Ectodermal cell (in vitro differentiated cells): ENCODE measurements around the gene DGCR8. TPM values are rescaled to one million over a fixed set of nuclear protein-coding genes. Genes with fewer than 3 reads are reported as not detected.

Experiments used
- H3K27ac ChIP-seq: 2 replicates; pipeline ENCODE4 v1.7.0; 2013; ENCODE audit warnings: mild to moderate bottlenecking, low read depth, low read length; ENCODE audit not compliant: insufficient read depth, poor library complexity, severe bottlenecking
- H3K27me3 ChIP-seq: 2 replicates; pipeline ENCODE4 v1.7.0; 2013; ENCODE audit warnings: mild to moderate bottlenecking, low read length; ENCODE audit not compliant: insufficient read depth, control insufficient read depth, poor library complexity, severe bottlenecking
- H3K36me3 ChIP-seq: one replicate; pipeline ENCODE4 v1.7.0; 2013; ENCODE audit warnings: low read length; ENCODE audit not compliant: control insufficient read depth, insufficient read depth
- H3K4me1 ChIP-seq: one replicate; pipeline ENCODE4 v1.7.0; 2013; ENCODE audit warnings: low read length; ENCODE audit not compliant: control insufficient read depth, insufficient read depth
- H3K4me3 ChIP-seq: 2 replicates; pipeline ENCODE4 v1.7.0; 2013; ENCODE audit warnings: low read depth, low read length, control low read depth; ENCODE audit not compliant: insufficient read depth
- H3K9me3 ChIP-seq: 2 replicates; pipeline ENCODE4 v1.7.0; 2013; ENCODE audit warnings: mild to moderate bottlenecking, low read length, moderate library complexity; ENCODE audit not compliant: control insufficient read depth
- WGBS, 2 experiments: methylation state at CpG; one replicate each; pipeline ENCODE4 v1.1.7; 2013; ENCODE audit warnings: missing lambda C conversion rate in 2 of 2; 5-methylcytosine and 5-hydroxymethylcytosine counted together
- polyA plus RNA-seq, 4 experiments: library from polyadenylated mRNA; stranded (reverse); fragments of 50-300 nt; gene quantifications; one replicate each; pipeline ENCODE4 v1.2.3, GENCODE V29; 2013

Gene DGCR8
- 45.9 TPM for polyA plus RNA-seq (2013, experiment 1 of 4)
- polyA plus RNA-seq (2013, experiment 2 of 4): 59.5 TPM
- 36.5 TPM for polyA plus RNA-seq (2013, experiment 3 of 4)
- polyA plus RNA-seq (2013, experiment 4 of 4): 38.8 TPM

GRCh38 chr22:20079745-20080444, at the start of gene DGCR8:
DGCR8 (plus strand) TSS chr22:20080241; CDS start chr22:20085964, 5,723 bp downstream.
- Histone ChIP-seq H3K27ac (peak within 1 kb of the TSS; percentile 88), H3K27me3 (no peaks in the 10 kb centered on the region), H3K36me3 (no peaks in the 10 kb centered on the region), H3K4me3 (peak within 1 kb of the TSS; percentile 96), H3K9me3 (no peaks in the 10 kb centered on the region), H3K4me1 (peaks cover 26% of the 10 kb centered on the region)
- 0% methylated on average over 100 of the region's 100 CpGs for WGBS, 2 experiments

- Histone ChIP-seq H3K4me3 (no peak overlapping the region), H3K4me1 (no peaks in the 10 kb centered on the region), H3K27me3 (no peaks in the 10 kb centered on the region), H3K36me3 (no peaks in the 10 kb centered on the region), H3K9me3 (no peaks in the 10 kb centered on the region), H3K27ac (no peak overlapping the region)
- 93 to 95% methylated on average over 16 of the region's 16 CpGs for WGBS, 2 experiments
These were observed 48.2 kb upstream of the DGCR8 start for GRCh38 chr22:20031732-20032406.

- no peaks in the 10 kb centered on the region for H3K9me3 ChIP-seq
- 91 to 93% methylated on average over 7 of the region's 7 CpGs for WGBS, 2 experiments
- H3K27ac ChIP-seq: no peak overlapping the region
- H3K4me3 ChIP-seq: no peak overlapping the region
- no peaks in the 10 kb centered on the region for H3K27me3 ChIP-seq
- no peaks in the 10 kb centered on the region for H3K36me3 ChIP-seq
- H3K4me1 ChIP-seq: no peaks in the 10 kb centered on the region
These were observed 47.5 kb upstream of the DGCR8 start for GRCh38 chr22:20032407-20032991.

GRCh38 chr22:20033045-20033706, 46.9 kb upstream of the DGCR8 start:
- Histone ChIP-seq H3K36me3 (no peaks in the 10 kb centered on the region), H3K27me3 (no peaks in the 10 kb centered on the region), H3K4me3 (no peak overlapping the region), H3K4me1 (no peaks in the 10 kb centered on the region), H3K27ac (no peak overlapping the region), H3K9me3 (no peaks in the 10 kb centered on the region)
- 93% methylated on average over 14 of the region's 14 CpGs for WGBS, 2 experiments

- Histone ChIP-seq H3K27me3 (no peaks in the 10 kb centered on the region), H3K4me3 (no peak overlapping the region), H3K9me3 (no peaks in the 10 kb centered on the region), H3K36me3 (no peaks in the 10 kb centered on the region), H3K27ac (no peak overlapping the region), H3K4me1 (no peaks in the 10 kb centered on the region)
- WGBS, 2 experiments: 81 to 85% methylated on average over 5 of the region's 5 CpGs
These were observed 45.9 kb upstream of the DGCR8 start for GRCh38 chr22:20034143-20034542.

GRCh38 chr22:20035375-20036083, 44.5 kb upstream of the DGCR8 start:
- H3K9me3 ChIP-seq: no peaks in the 10 kb centered on the region
- H3K4me1 ChIP-seq: no peaks in the 10 kb centered on the region
- WGBS, 2 experiments: 91 to 92% methylated on average over 16 of the region's 16 CpGs
- H3K4me3 ChIP-seq: no peak overlapping the region
- no peaks in the 10 kb centered on the region for H3K36me3 ChIP-seq
- H3K27me3 ChIP-seq: no peaks in the 10 kb centered on the region
- no peak overlapping the region for H3K27ac ChIP-seq

GRCh38 chr22:20036084-20036482, 44.0 kb upstream of the DGCR8 start:
- H3K9me3 ChIP-seq: no peaks in the 10 kb centered on the region
- no peaks in the 10 kb centered on the region for H3K36me3 ChIP-seq
- H3K27me3 ChIP-seq: no peaks in the 10 kb centered on the region
- H3K27ac ChIP-seq: no peak overlapping the region
- H3K4me3 ChIP-seq: no peak overlapping the region
- 94 to 95% methylated on average over 10 of the region's 10 CpGs for WGBS, 2 experiments
- H3K4me1 ChIP-seq: no peaks in the 10 kb centered on the region

- no peak overlapping the region for H3K27ac ChIP-seq
- WGBS, 2 experiments: 95% methylated on average over 25 of the region's 25 CpGs
These were observed 43.3 kb upstream of the DGCR8 start for GRCh38 chr22:20036535-20037392.

GRCh38 chr22:20037419-20037818, 42.6 kb upstream of the DGCR8 start:
- 91 to 92% methylated on average over 3 of the region's 3 CpGs for WGBS, 2 experiments
- H3K27ac ChIP-seq: no peak overlapping the region
- no peaks in the 10 kb centered on the region for H3K36me3 ChIP-seq
- H3K4me1 ChIP-seq: no peaks in the 10 kb centered on the region
- H3K4me3 ChIP-seq: no peak overlapping the region
- H3K27me3 ChIP-seq: no peaks in the 10 kb centered on the region
- H3K9me3 ChIP-seq: no peaks in the 10 kb centered on the region

More at GRCh38 chr22:20036535-20037392, 43.3 kb upstream of the DGCR8 start:
- Histone ChIP-seq H3K27me3 (no peaks in the 10 kb centered on the region), H3K9me3 (no peaks in the 10 kb centered on the region), H3K4me3 (no peak overlapping the region), H3K36me3 (no peaks in the 10 kb centered on the region), H3K4me1 (no peaks in the 10 kb centered on the region)
